AG09319 (cell line): Measurements from ENCODE around the gene GDF15.
"Not testable (repeated sequence)": the region's sequence is repeated elsewhere in the genome, so short reads cannot be mapped to it uniquely, and the experiment has no call there.

Experiments
- DNase-seq: peaks from one replicate; pipeline ENCODE4 v3.0.0-alpha.2; 2010; ENCODE audit warnings: low read depth; ENCODE audit errors: extremely low read depth
- TF ChIP-seq, protein P1 (sequence below): IDR thresholded peaks from 2 replicates; pipeline ENCODE4 v1.5.1; 2011; ENCODE audit warnings: low read depth, mild to moderate bottlenecking, inconsistent platforms, low read length, moderate library complexity

GDF15 gene

DNA sequence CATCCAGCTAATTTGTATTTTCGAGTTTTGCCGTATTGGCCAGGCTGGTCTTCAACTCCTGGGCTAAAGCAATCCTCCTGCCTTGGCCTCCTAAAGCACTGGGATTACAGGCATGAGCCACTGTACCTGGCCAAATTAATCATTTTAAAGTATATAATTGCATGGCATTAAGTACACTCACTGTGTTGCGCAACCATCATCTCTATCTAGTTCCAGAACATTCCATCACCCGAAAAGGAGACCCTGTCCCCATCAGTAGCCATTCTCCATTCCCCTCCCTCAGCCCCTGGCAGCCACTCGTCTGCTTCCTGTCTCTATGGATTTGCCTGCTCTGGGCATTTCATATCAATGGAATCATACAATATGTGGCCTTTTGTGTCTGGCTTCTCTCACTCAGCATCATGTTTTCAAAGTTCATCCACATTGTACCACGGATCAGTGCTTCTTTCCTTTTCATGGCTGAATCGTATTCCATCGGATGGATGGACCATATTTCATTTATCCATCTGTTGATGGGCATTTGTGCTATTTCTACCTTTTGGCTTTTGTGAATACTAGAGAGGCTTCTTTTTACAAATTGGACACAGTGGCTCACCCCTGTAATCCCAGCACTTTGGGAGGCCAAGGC, 32.5 kb upstream of the GDF15 start:
- no peak for DNase-seq
- TF ChIP-seq, protein P1, sequence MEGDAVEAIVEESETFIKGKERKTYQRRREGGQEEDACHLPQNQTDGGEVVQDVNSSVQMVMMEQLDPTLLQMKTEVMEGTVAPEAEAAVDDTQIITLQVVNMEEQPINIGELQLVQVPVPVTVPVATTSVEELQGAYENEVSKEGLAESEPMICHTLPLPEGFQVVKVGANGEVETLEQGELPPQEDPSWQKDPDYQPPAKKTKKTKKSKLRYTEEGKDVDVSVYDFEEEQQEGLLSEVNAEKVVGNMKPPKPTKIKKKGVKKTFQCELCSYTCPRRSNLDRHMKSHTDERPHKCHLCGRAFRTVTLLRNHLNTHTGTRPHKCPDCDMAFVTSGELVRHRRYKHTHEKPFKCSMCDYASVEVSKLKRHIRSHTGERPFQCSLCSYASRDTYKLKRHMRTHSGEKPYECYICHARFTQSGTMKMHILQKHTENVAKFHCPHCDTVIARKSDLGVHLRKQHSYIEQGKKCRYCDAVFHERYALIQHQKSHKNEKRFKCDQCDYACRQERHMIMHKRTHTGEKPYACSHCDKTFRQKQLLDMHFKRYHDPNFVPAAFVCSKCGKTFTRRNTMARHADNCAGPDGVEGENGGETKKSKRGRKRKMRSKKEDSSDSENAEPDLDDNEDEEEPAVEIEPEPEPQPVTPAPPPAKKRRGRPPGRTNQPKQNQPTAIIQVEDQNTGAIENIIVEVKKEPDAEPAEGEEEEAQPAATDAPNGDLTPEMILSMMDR = no peak

DNA sequence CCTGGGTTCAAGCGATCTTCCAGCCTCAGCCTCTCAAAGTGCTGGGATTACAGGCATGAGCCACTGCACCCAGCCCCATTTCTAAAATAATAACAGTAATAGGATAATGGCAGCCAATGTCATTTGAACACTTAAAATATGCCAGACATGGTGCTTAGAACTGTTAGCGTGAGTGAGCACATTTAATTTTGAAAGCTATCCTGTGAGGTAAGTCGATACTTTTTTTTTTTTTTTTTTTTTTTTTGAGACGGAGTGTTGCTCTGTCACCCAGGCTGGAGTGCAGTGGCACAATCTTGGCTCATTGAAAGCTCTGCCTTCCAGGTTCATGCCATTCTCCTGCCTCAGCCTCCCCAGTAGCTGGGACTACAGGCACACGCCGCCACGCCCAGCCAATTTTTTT, 31.2 kb upstream of the GDF15 start:
- not testable (repeated sequence) for DNase-seq

DNA sequence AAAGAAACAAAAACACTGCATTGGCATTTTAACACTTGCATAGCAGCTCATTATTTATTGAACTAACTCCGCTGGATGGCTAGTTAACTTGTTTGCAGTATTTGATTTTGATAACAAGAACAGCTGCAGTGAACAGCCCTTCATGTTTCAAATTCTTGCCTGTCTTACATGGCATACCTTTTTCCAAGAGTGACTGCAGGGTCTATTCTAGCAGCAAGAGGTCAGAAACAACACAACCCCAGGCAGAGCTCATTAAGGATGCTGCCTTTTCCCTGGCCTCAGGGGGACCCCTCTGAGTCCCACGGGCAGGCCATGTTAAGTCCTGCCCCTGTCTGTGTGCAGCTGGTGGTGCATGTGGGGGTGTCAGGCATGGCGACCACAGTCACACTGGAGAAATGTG, 28.9 kb upstream of the GDF15 start:
- DNase-seq = no peak
- TF ChIP-seq, protein P1 = no peak

DNA sequence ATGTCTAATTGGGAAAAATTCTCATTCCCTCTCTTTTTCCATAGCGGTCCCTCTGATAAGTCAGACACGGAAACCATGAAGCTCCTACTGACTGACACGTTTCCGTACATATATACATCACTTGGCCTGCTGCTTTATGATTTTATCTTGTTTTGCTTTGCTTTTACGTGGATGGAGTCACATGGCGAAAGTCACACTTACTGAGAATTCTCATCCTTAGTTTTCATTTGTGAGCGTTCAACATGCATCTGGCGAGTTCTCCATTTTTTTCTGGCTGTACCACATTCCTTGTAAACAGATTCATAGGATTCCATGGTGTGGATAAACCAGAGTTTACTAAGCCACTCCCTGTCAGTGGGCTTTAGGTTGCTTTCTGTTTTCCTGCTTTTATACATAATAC, 24.3 kb upstream of the GDF15 start:
- TF ChIP-seq, protein P1 = no peak
- no peak for DNase-seq

DNA sequence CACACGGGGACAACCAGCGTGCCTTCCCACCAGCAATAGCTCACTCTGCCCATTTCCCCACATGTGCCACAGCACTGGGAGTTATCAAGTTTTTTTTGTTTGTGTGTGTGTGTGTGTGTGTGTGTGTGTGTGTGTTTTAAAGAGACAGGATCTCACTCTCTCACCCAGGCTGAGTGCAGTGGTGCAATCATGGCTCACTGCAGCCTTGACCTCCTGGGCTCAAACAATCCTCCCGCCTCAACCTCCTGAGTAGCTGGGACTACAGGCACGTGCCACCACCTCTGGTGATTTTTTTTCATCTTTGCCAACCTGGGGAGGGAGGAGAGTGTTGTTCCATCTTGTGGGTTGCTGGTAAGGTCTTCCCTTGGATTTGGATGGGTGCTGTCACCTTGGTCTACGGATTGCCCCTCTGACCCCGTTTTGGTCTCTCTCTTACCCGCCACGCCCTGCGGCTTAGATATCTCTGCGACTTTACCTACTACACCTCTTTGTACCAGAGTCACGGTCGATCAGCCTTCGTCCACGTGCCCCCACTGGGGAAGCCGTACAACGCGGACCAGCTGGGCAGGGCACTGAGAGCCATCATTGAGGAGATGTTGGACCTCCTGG, 22.9 kb upstream of the GDF15 start:
- TF ChIP-seq, protein P1 = no peak
- DNase-seq = no peak

DNA sequence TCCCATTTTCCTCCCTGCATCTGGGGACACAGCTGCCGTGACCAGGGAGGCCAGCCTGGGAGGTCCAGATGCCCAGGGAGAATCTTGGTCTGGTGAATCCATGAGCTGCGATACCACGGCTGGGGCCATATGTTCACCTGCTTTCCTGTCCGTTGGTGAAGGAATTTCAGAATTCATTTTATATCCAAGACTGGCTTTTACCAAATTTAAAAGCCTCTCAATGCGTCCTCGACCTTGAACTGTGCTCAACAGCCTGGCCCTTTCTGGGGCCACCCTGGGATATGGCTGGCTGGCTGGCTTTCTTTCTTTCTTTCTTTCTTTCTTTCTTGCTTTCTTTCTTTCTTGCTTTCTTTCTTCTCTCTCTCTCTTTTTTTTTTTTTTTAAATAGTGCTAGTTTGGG, 22.2 kb upstream of the GDF15 start:
- TF ChIP-seq, protein P1 = no peak

DNA sequence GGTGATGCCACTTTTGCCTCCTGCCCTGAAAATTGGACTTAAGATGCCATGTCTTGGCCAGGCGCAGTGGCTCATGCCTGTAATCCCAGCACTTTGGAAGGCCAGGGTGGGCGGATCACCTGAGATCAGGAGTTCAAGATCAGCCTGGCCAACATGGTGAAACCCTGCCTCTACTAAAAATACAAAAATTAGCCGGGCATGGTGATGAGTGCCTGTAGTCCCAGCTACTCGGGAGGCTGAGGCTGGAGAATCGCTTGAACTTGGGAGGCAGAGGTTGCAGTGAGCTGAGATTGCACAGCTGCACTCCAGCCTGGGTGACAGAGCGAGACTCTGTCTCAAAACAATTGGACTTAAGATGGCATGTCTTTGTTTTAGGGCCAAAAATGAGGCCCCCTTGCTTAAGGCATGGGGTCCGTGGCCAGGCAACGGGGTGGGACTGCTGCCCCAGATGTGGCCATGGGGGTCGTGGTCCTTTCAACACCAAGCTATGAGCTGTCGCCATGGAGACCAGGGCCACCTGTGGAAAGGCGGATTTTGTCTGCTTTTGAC, 21.6 kb upstream of the GDF15 start:
- DNase-seq = not testable (repeated sequence)

More for the DNA sequence above, 22.2 kb upstream of the GDF15 start:
- no peak for DNase-seq

DNA sequence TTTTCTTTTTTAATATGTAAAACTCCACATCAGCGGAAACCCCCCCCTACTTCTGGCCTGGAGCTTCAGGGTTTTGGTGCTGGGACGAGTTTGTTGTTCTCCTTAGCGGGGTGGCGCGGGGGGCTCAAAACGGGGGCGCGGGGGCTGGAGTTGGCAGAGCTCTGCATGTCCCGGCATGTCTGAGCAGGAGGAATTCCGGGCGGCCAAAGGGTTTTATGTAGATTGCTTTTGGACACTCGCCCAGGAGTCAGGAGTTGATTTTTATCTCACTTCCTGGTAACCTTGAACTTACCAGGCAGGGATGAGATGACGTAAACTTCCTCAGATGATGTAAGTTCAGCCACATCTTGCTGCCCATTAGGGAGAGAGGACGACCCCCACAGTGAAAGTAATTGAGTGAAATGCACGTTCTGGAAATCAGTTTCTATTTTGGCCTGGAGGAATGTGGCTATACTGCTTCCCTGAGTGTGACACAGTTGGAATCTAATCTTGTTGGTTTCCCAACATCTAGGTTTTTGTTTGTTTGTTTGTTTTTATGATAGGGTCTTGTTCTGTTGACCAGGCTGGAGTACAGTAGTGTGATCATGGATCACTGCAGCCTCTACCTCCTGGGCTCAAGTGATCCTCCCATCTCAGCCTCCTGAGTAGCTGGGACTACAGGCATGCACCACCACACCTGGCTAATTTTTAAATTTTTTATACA, 21.0 kb upstream of the GDF15 start:
- TF ChIP-seq, protein P1 = no peak
- peak; percentile 97 for DNase-seq
